GM11168 (cell line): ENCODE results near the gene ATP1A2.

Experiments used
- in situ Hi-C: fragments of 300-500 bp; cut with MboI; formaldehyde crosslinking; loops from one replicate; pipeline ENCODE4 v1.12.0; 2022; ENCODE audit warnings: low sequenced_read_pairs; ENCODE audit not compliant: unreplicated experiment

The ATP1A2 gene

DNA sequence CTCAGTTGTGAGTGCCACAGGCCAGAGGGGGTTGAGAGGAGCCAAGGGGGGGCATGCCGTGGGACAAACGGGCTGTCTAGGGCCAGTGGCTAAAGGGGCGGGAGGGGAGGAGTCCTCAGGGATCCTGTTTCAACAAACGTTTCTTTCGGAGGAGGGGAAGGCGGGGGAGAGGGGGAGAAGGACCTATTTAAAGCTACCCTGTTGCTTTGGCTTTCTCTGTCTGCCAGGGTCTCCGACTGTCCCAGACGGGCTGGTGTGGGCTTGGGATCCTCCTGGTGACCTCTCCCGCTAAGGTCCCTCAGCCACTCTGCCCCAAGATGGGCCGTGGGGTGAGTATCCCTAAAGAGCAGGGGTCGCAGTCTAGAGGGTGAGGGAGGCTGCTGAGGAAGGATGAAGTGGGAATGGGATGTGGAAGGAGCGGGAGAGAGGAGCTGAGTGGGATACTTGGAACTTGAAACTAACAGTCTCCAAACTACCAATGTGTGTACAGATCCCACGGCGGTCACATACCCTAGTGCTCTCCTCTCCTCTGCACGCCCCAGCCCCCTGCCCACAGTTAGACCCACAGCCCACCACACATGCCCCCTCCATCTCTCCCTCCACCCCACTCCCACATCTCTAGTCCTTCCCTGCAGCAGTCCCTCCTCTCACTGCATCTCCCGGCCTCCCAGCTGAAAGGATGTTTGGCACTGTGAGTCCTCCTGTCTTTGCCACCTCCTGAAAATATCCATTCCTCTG, at the start of gene ATP1A2:
Gene ATP1A2 (plus strand): TSS at position 215 of the 738 bp plus-strand sequence. CDS start 103 bp downstream, at position 318.
- in situ Hi-C loops = loop anchor here (10.0 kb wide), 1 partner anchor 139 kb away; no protein-coding TSS in a partner anchor

DNA sequence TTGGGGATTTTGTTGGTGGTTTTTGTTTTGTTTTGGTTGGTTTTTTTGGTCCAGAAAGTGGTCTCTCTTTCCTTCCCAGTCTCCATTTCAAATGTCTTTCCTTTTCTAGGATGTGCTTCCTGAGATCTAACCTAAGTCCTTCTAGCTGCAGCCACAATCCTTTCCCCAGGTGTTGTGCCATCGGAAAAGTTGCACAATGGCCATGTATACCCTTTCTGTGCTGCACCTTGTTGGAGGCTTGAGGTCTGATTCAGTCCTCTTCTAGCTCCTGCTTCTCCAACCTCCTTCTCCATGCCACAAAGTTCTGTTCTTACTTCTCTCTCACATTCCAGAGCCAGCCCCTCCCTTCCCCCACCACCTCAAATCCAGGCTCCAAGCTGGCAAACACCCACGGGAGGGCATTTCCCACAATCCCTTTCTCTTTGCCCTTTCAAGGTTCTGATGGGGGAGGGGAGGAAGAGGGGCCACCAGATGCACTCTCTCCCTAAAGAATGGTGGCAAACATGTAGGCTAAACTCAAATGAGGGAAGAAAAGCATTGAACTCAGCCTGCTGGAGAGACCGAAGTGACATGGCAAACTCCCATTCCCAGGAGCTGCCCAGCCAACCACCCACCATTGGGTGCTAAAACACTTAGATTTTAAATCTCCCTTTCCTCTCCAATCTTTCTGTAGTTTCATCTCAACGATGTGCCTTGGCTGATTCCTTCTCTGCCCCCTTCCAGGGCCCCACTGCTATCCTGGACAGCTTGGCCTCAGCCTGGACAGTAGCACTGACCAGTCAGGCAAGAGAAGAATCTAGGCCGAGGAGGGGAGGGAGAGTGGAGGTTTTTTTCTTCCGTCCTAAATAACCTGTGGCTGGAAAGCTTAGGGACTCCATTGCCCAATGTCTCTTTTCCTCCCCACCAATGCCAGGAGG, 48.5 kb upstream of the ATP1A2 start:
- in situ Hi-C loops = no loop called here

DNA sequence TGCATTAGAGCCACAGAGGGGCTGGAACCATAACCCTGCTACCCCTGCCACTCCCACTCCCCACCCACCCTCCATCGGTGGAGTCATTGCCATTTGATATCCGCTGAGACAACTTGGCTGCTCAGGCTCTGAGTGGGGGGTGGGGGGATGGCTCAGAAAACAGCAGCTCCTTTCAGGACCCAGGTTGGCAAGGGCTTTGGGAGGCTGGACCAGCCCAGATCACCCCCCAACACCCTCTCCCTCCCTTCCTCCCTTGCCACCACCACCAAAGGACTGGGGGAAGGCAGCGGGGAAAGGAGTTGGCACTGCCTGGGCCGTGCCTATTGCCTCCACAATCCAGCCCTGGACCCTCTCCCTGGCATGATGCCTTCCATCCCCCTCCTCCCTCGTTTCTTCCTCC, 47.3 kb upstream of the ATP1A2 start:
- in situ Hi-C loops = no loop called here

DNA sequence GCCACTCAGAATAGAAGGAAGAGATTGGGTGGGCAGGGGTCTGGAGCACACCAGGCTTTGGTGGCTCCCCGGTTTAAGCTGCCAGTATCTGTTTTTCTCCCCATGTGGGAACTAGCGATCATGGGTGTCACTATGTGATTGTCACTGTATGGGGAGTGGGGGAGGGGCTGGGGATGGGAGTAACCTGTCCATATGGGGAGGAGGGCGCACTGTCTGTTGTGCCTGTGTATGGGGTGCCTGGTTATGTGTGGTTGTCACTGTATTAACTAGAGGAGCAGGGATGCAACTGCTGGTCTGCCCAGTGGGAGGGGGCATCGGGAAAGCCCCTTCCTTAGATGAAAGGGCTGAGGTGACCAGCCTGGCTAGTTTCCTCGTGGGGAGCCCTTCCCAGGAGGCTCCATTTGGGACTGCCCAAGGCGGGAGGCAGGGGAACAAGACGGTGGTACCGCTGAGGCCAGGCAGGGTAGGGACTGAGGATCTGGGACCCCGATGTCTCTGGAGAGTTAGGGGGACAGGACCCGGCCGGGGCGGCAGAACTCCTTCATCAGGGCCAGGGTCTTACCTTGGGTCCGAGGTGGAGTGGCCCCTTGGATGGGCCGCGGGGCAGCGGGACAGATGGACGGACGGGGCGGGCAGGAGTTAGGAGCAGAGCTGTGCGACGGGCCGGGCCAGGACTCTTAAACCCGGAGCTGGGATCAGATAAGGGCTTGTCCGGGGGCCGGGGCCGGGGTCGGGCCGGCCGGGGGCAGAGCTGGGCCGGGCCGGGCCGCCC, 45.9 kb upstream of the ATP1A2 start, which contains the start of gene KCNJ10:
Gene KCNJ10 (minus strand): TSS at position 701 of the 772 bp plus-strand sequence. CDS start 27,628 bp downstream, outside the sequence.
- in situ Hi-C loops = no loop called here

DNA sequence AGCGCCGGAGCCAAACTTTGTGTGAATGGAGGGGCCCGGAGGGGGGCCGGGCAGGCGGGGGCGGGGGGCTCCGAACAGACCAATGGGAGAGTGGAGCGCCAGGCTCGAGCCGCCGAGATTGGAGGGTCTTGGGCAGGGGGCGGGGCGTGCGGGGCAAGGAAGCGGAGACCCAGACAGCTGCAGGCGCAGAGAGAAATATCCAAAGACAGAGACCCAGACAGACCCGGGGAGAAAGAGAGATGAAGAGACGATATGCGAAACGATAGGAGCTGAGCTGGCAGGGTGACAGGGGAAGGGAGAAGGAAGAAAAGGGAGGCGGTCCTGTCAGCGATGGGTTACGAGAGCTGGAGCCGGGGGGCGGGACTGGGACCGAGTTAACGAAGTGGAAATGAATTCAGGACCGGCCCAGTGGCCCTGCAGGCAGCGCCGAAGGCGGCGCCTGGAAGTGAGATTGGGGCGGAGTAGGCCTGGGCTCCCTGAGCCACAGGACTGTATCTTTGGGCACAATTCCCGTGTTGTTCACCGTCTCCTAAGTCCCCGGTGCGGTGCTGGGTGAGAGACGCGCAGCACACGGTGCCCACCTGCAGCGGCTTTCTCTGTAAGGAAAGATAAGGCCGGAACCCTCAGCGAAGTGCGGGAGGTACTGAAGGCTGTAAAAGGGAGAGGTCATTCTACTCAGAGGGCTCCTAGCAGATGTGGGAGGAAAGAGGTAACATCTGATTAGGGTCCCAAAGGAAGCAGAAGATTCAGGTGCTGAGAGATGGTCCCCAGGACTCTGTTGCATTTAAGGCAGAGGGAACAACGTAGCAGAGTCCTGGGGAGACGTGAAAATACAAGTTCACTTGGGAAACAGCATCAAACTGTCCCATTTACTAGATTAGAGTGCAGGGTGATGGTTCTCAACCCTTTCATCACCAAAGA, 45.1 kb upstream of the ATP1A2 start:
- in situ Hi-C loops = no loop called here

GRCh38 chr1:160071289-160071688, 44.3 kb upstream of the ATP1A2 start:
- in situ Hi-C loops = no loop called here

- in situ Hi-C loops = no loop called here
These were observed 40.7 kb upstream of the ATP1A2 start for GRCh38 chr1:160074865-160075264.

DNA sequence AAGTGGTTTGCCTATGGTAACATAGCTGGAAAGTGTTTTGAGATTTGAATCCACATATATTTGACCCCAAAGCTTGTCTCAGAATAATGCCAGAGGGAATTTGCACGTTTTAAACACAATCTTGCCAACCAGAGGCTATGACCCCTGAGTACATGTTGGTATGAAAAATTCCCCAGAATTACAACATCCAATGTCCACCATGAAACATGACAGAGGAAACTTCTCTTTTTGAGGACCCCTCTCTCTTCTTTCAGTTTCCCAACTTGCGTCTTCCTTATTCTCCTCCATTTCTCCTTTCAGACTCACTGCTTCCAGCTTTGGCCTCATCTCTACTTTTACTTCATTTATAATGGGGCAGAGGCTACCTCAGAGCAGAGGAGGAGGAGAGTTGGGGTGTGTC, 39.7 kb upstream of the ATP1A2 start:
- in situ Hi-C loops = no loop called here

GRCh38 chr1:160076295-160076694, 39.3 kb upstream of the ATP1A2 start:
- in situ Hi-C loops = no loop called here

- in situ Hi-C loops = no loop called here
These were observed 38.1 kb upstream of the ATP1A2 start for GRCh38 chr1:160077486-160077885.

DNA sequence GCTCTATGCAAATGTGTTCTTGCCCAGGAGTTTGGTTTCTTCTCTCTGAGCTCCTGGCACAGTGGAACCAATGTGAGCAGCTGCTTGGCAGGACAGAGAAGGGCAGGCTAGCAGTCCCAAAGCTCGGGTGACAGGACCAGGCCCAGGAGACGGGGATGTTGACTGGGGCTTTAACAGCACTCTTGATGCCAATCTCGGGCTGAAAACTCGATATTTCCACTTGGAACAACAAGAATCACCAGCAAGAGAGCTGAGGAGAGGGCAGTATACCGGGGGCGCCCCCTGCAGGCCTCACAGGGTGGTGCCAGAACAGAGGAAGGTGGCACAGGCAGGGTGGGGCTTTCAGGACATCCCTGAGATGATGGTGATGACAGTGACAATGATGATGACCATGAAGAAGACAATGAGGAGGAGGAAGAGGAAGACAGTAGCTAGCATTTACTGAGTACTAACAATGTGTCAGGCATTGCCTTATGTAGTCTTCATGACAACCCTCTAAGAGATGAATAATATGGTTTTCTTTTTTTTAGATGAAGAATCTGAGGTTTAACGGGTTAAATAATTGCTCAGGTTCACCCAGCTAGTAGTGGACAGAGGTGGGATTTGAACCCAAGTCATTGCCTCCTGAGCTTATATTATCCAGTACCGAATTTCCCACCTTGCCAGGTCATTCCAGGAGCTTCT, 36.9 kb upstream of the ATP1A2 start:
- in situ Hi-C loops = no loop called here

DNA sequence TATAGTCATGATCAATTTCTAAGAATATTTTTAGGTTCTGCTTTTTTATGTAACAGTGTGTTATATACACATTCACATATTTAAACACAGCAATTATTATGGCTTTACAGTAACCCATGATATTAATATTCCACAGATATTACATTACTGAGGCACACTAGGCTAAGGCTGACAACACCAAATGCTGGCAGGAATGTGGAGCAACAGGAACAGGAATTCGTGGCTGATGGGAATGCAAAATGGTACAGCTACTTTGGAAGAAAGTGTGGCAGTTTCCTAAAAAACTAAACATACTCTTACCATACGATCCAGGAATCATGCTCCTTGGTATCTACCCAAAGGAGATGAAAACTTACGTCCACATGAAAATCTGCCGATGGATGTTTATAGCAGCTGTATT, 36.1 kb upstream of the ATP1A2 start:
- in situ Hi-C loops = no loop called here

- in situ Hi-C loops = loop anchor here (5.0 kb wide), 1 partner anchor 33 kb away; no protein-coding TSS in a partner anchor
These were observed 35.0 kb upstream of the ATP1A2 start for GRCh38 chr1:160080381-160081100.

- in situ Hi-C loops = loop anchor here (5.0 kb wide), 1 partner anchor 34 kb away; no protein-coding TSS in a partner anchor
These were observed 34.2 kb upstream of the ATP1A2 start, which contains the start of gene KCNJ9 for GRCh38 chr1:160081261-160081936. KCNJ9 (plus strand) TSS chr1:160081538; CDS start chr1:160084031, 2,493 bp downstream.

GRCh38 chr1:160082487-160082886, 33.1 kb upstream of the ATP1A2 start:
- in situ Hi-C loops = loop anchor here (5.0 kb wide), 1 partner anchor 35 kb away; no protein-coding TSS in a partner anchor

DNA sequence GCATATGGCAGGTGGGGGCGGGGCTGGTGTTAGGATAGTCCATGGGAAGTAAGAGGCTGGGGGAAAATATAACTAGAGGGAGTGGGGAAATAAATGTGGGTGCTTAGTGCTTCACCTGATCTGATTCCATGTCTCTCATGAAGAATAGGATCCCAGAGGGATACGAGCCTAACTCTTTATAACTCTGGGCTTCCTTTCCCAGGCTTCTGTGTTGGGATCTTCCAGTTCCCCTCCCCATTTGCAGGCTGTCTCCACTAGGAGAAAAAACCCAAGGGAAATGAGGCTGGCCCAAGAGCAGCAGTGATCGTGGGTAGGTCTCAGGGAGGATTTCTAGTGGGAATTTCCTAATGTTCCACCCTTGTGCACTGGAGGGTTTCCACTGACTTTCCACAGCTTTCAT, 32.6 kb upstream of the ATP1A2 start:
- in situ Hi-C loops = loop anchor here (5.0 kb wide), 1 partner anchor 36 kb away; no protein-coding TSS in a partner anchor
